ENCODE measurements around the gene TSHZ1. TPM values are rescaled to one million over a fixed set of nuclear protein-coding genes. Genes with fewer than 3 reads are reported as not detected.

Gene TSHZ1
- total and polyA plus RNA-seq, 2 of the 8 experiments (the other 6 are each of a cell fraction or from before 2014, with no cell fraction given): 0.03 to 0.32 TPM

- POLR2A ChIA-PET (ENCODE audit: partially characterized antibody): no interaction called here
- H3K4me2 ChIP-seq (ENCODE audit: insufficient read depth in 1 of 2, low read depth in 2 of 2, low read length in 2 of 2): no peak overlapping the region
- H3K9me3 ChIP-seq (ENCODE audit: insufficient read depth in 2 of 2, low read depth in 1 of 2, low read length in 1 of 2): no peaks in the 10 kb centered on the region
- no peak overlapping the region for H4K8ac ChIP-seq (ENCODE audit: extremely low read depth, insufficient read depth, low read length)
- no peak overlapping the region for H2BK120ac ChIP-seq (replicated peaks; ENCODE audit: low read depth, low read length)
- H2AK5ac ChIP-seq (ENCODE audit: low read depth, low read length): no peak overlapping the region
- FAIRE-seq: no peak
- no peak overlapping the region for H3K56ac ChIP-seq (replicated peaks; ENCODE audit: insufficient read length, low read depth, low read length)
- no peak overlapping the region for H2BK20ac ChIP-seq (ENCODE audit: low read length)
- no peaks in the 10 kb centered on the region for H4K20me1 ChIP-seq (replicated peaks in 1 of 2; ENCODE audit: control insufficient read depth in 1 of 2, insufficient read depth in 2 of 2, low read length in 2 of 2)
- CTCF ChIA-PET (ENCODE audit: partially characterized antibody): no interaction called here
- H2AFZ ChIP-seq (ENCODE audit: low read length): no peak overlapping the region
- no peak overlapping the region for H3K27ac ChIP-seq (ENCODE audit: low read depth, low read length)
- no peak overlapping the region for H2BK15ac ChIP-seq (ENCODE audit: low read length)
- no peaks in the 10 kb centered on the region for H3K79me2 ChIP-seq (ENCODE audit: control insufficient read depth in 1 of 2, insufficient read depth in 2 of 2, low read length in 2 of 2)
- no peak overlapping the region for H3K18ac ChIP-seq (ENCODE audit: extremely low read depth, low read length)
- no peak overlapping the region for H2BK5ac ChIP-seq (ENCODE audit: low read depth, low read length)
- H2BK12ac ChIP-seq (ENCODE audit: low read depth, low read length): no peak overlapping the region
- no peak overlapping the region for H3K4me3 ChIP-seq (ENCODE audit: extremely low read depth in 1 of 4, insufficient read depth in 2 of 4, low read depth in 3 of 4, low read length in 4 of 4)
- WGBS, 2 experiments (ENCODE audit: extremely low coverage in 1 of 2, insufficient coverage in 1 of 2, insufficient read length in 1 of 2, insufficient replicate concordance in 2 of 2, low coverage in 1 of 2, low lambda C conversion rate in 2 of 2, missing lambda C conversion rate in 1 of 2): 84% methylated on average over 8 of the region's 8 CpGs; no CpG with 5 or more reads in 1 of the 2 experiments
- H3K79me1 ChIP-seq (ENCODE audit: low read depth, low read length): no peaks in the 10 kb centered on the region
- no peak overlapping the region for H3K23ac ChIP-seq (ENCODE audit: insufficient read length)
- H4K91ac ChIP-seq (replicated peaks; ENCODE audit: insufficient read length, low read length): no peak overlapping the region
- no peaks in the 10 kb centered on the region for H3K36me3 ChIP-seq (ENCODE audit: control insufficient read depth in 2 of 4, insufficient read depth in 4 of 4, low read length in 3 of 4)
- no peak overlapping the region for H3K9ac ChIP-seq (replicated peaks in 1 of 4; ENCODE audit: extremely low read depth in 1 of 4, low read depth in 3 of 4, low read length in 3 of 4)
- no peaks in the 10 kb centered on the region for H3K27me3 ChIP-seq (replicated peaks in 1 of 4; ENCODE audit: control insufficient read depth in 3 of 4, extremely low read depth in 1 of 4, insufficient read depth in 3 of 4, low read length in 3 of 4)
- no peak overlapping the region for H3K4ac ChIP-seq (replicated peaks; ENCODE audit: insufficient read length, low read depth, low read length)
- no peak overlapping the region for H3K14ac ChIP-seq (ENCODE audit: insufficient read length)
- no peak for DNase-seq (ENCODE audit: low read depth in 1 of 2, low spot score in 2 of 2)
- H3K4me1 ChIP-seq (replicated peaks in 1 of 4; ENCODE audit: control insufficient read depth in 3 of 4, insufficient read depth in 4 of 4, low read length in 3 of 4): peaks cover 0 to 3% (median 0%) of the 10 kb centered on the region in 4 experiments; a peak in 1 of 7 replicates
- H4K5ac ChIP-seq (ENCODE audit: insufficient read length, low read depth, low read length): no peak overlapping the region
- no peaks in the 10 kb centered on the region for H3K23me2 ChIP-seq (ENCODE audit: low read depth, low read length)
- no peak for TF ChIP-seq SIRT6 (IDR thresholded peaks at IDR 0.05; ENCODE audit: low read length)
- no peak for TF ChIP-seq KDM4A (IDR thresholded peaks at IDR 0.05; ENCODE audit: low read depth, low read length, severe bottlenecking)
- TF ChIP-seq, protein P1, sequence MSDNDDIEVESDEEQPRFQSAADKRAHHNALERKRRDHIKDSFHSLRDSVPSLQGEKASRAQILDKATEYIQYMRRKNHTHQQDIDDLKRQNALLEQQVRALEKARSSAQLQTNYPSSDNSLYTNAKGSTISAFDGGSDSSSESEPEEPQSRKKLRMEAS (IDR thresholded peaks at IDR 0.05): no peak
- TF ChIP-seq PHF8 (conservative IDR thresholded peaks at IDR 0.05; ENCODE audit: low read depth, low read length): no peak
- no peak for TF ChIP-seq TCF12 (IDR thresholded peaks at IDR 0.05; ENCODE audit: low read depth, low read length)
- TF ChIP-seq EGR1 (IDR thresholded peaks at IDR 0.05; ENCODE audit: borderline replicate concordance, low read depth, low read length): no peak
- TF ChIP-seq SUZ12 (IDR thresholded peaks at IDR 0.05; ENCODE audit: low read length): no peak
- TF ChIP-seq CEBPB (IDR thresholded peaks at IDR 0.05; ENCODE audit: low read depth, low read length): no peak
- no peak for TF ChIP-seq SAP30 (IDR thresholded peaks at IDR 0.05; ENCODE audit: insufficient read depth, insufficient replicate concordance, low read length)
- no peak for TF ChIP-seq RAD21 (IDR thresholded peaks at IDR 0.05 in 1 of 2, conservative IDR thresholded peaks at IDR 0.05 in 1 of 2; ENCODE audit: low read depth in 2 of 2, low read length in 2 of 2)
- TF ChIP-seq CTBP2 (IDR thresholded peaks at IDR 0.05; ENCODE audit: borderline replicate concordance, insufficient read depth, insufficient read length, low read length): no peak
- TF ChIP-seq EZH2 (IDR thresholded peaks at IDR 0.05; ENCODE audit: low read depth, low read length, severe bottlenecking): no peak
- TF ChIP-seq RXRA (IDR thresholded peaks at IDR 0.05; ENCODE audit: insufficient read depth, low read depth, low read length): no peak
- no peak for TF ChIP-seq CBX5 (IDR thresholded peaks at IDR 0.05; ENCODE audit: low read depth, low read length)
Measured at GRCh38 chr18:75269696-75270095, 59.1 kb downstream of the TSHZ1 start.
